Naive thymus-derived CD8-positive, alpha-beta T cell (primary cell): ENCODE data around the gene POU2F3. TPM values are rescaled to one million over a fixed set of nuclear protein-coding genes. Genes with fewer than 3 reads are reported as not detected.
A peak's percentile ranks its signal among the peaks of the same experiment; 100 is the strongest.
"Not testable (repeated sequence)": the region's sequence is repeated elsewhere in the genome, so short reads cannot be mapped to it uniquely, and the experiment has no call there.

Source experiments
- ATAC-seq, 2 donors: fragments of 150-1000 bp; cut with Tn5 transposase in 1 of 2; sonication (Bioruptor Pico), chemical (Tn5 transposase) in 1 of 2; 1 replicate in 1 of 2; 2 replicates in 1 of 2; pipeline ENCODE4 v1.10.0; 2021; ENCODE audit warnings: mild to moderate bottlenecking in 2 of 2, moderate library complexity in 2 of 2
- POLR2A ChIA-PET: fragments of 350-600 bp; sonication (Branson Sonifier 250); formaldehyde crosslinking; loops from one replicate; lab custom pipeline; 2021; ENCODE audit warnings: antibody characterized with exemption; lab: Charles Lee
- DNase-seq, 10 donors: peaks; one replicate each; pipeline versions ENCODE4 v3.0.0 to v3.0.0-alpha.2; 2020 to 2022
- H3K27ac Mint-ChIP-seq, 10 donors: one replicate each; pipeline ENCODE4 v1.8.0; 2020 to 2022; ENCODE audit warnings: mild to moderate bottlenecking in 10 of 10, mixed read lengths in 10 of 10, moderate library complexity in 4 of 10, inconsistent platforms in 1 of 10
- H3K27me3 Mint-ChIP-seq, 5 donors: one replicate each; pipeline ENCODE4 v1.8.0; 2021 to 2022; ENCODE audit warnings: mixed read lengths in 5 of 5
- H3K36me3 Mint-ChIP-seq, 3 donors: one replicate each; pipeline ENCODE4 v1.8.0; 2020 to 2022; ENCODE audit warnings: mixed read lengths in 3 of 3, mild to moderate bottlenecking in 2 of 3, inconsistent platforms in 1 of 3
- H3K4me1 Mint-ChIP-seq, 4 donors: one replicate each; pipeline ENCODE4 v1.8.0; 2021 to 2022; ENCODE audit warnings: mixed read lengths in 4 of 4
- H3K4me3 Mint-ChIP-seq, 10 donors: one replicate each; pipeline ENCODE4 v1.8.0; 2020 to 2022; ENCODE audit warnings: mild to moderate bottlenecking in 10 of 10, mixed read lengths in 10 of 10, moderate library complexity in 6 of 10, inconsistent platforms in 1 of 10
- H3K9me3 Mint-ChIP-seq, 9 donors: one replicate each; pipeline ENCODE4 v1.8.0; 2020 to 2022; ENCODE audit warnings: mixed read lengths in 9 of 9, mild to moderate bottlenecking in 3 of 9, inconsistent platforms in 1 of 9, moderate library complexity in 1 of 9
- polyA plus RNA-seq, 3 donors: library from polyadenylated mRNA; unstranded; fragments of 300-500 nt; fragmentation: Illumina TruSeq; gene quantifications; one replicate each; pipeline ENCODE4 v1.2.3, GENCODE V29; 2021
- total RNA-seq, 8 experiments: library from RNA in 2 of 8; stranded (reverse) in 2 of 8; gene quantifications; one replicate each; pipeline ENCODE4 v1.2.3 and lab custom pipeline; 2021 to 2026

The POU2F3 gene
- total and polyA plus RNA-seq, 5 experiments from 2014 or later = 0.11 TPM; not detected in 4

DNA sequence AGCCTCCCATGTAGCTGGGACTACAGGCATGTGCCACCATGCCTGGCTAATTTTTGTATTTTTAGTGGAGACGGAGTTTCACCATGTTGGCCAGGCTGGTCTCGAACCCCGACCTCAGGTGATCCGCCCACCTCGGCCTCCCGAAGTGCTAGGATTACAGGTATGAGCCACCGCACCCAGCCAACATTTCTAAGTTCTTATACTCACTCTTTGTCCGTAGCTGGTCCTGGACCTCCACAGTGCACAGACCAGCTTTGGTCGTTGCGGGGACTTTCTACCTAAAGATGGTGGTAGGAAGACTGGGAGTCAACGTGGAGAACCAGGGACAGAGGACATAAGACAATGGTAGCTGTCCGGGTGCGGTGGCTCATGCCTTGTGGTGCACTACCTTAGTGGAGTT, 13.4 kb downstream of the POU2F3 start:
- H3K36me3 Mint-ChIP-seq, POLR2A ChIA-PET, DNase-seq, ATAC-seq, H3K27ac Mint-ChIP-seq, H3K4me3 Mint-ChIP-seq, H3K9me3 Mint-ChIP-seq: not testable (repeated sequence)
- peaks cover 3 to 18% (median 12%) of the 10 kb centered on the region in 4 donors for H3K4me1 Mint-ChIP-seq
- peaks cover 18 to 67% (median 52%) of the 10 kb centered on the region in 5 donors for H3K27me3 Mint-ChIP-seq

DNA sequence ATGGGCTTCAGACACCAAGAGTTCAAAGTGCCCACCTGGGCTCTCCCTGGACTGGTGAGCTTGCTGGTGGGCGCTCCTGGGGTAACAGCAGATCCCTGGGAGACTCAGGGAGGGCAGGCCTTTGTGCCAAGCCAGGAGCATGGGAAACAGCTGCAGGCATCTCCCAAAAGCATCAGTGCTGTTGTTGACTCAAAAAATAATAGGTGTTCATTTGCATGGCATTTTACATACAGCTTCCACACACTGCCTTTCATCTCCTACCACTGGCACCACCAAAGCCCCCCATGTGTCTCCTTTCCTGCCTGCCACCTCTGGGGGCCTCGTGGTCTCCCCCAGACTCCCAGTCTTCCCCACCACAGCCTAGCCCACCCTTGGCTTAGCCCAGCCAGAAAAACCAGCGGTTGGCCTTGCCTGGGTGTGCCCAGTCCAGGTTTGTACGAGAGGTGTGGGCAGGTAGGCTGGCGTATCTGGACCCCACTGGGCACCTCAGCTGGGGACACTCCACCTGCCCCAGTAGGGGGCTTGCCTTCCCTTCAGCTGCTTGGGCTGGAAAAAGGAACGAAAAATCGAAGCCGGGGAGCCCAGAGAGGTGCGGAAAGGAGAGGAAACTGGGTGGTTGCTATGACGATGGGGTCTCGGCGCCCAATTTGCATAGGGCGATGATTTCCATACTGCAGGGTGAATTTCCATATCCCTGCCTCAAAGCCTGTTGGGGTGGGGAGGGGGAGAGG, 15.0 kb downstream of the POU2F3 start:
- POLR2A ChIA-PET = no interaction called here
- DNase-seq (no peak), ATAC-seq (no peak)
- Mint-ChIP-seq H3K27me3 (peaks cover 18 to 72% (median 54%) of the 10 kb centered on the region in 5 donors), H3K4me1 (peaks cover 1 to 8% (median 5%) of the 10 kb centered on the region in 4 donors), H3K27ac (peak overlapping the region in 1 of 10 donors; percentile 81), H3K4me3 (peak overlapping the region in 1 of 10 donors; percentile 27), H3K9me3 (no peaks in the 10 kb centered on the region), H3K36me3 (no peaks in the 10 kb centered on the region)

DNA sequence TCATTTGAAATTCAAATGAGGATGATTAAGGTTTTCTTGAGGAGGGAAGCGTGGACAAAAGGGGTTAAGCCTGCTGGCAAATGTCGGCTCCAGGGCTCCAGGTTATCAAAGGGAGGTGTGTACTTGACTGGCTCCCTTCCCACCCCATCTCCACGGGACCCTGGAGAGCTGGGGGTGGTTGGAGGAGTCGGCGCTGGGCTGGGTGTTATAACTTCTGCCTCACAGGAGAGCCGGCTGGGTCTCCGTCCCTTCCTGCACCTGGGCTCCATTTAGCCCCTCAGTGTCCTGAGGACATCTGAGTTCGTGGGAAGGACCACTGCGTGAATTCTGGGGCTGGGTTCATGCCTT, 15.6 kb downstream of the POU2F3 start:
- no peaks in the 10 kb centered on the region for H3K9me3 Mint-ChIP-seq
- peaks cover 1 to 8% (median 5%) of the 10 kb centered on the region in 4 donors for H3K4me1 Mint-ChIP-seq
- ATAC-seq (no peak), DNase-seq (no peak)
- H3K36me3 Mint-ChIP-seq = no peaks in the 10 kb centered on the region
- POLR2A ChIA-PET = no interaction called here
- H3K4me3 Mint-ChIP-seq = peak overlapping the region in 1 of 10 donors; percentile 27
- H3K27me3 Mint-ChIP-seq = peaks cover 16 to 70% (median 52%) of the 10 kb centered on the region in 5 donors
- no peak overlapping the region for H3K27ac Mint-ChIP-seq

DNA sequence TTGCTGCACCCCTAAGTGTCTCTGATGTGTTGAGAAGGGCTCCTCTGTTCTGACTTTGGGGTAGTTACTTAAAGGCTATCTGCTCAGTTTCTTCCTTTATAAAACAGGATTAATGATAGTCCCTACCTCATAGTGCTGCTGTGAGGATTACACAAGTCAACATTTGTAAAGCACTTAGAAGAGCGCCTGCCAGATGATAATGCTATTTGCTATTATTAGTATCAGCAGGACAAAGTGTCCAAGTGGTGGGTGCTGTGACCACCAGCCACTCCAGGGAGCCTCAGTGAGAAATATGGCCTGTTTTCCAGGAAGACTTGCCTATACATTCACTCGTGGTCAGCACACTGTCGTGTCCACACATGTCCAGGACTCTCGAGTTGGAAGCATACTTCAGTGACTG, 16.2 kb downstream of the POU2F3 start:
- ATAC-seq (no peak), DNase-seq (no peak)
- no peaks in the 10 kb centered on the region for H3K36me3 Mint-ChIP-seq
- no peak overlapping the region for H3K27ac Mint-ChIP-seq
- POLR2A ChIA-PET = no interaction called here
- no peaks in the 10 kb centered on the region for H3K9me3 Mint-ChIP-seq
- peaks cover 1 to 8% (median 5%) of the 10 kb centered on the region in 4 donors for H3K4me1 Mint-ChIP-seq
- peaks cover 16 to 72% (median 52%) of the 10 kb centered on the region in 5 donors for H3K27me3 Mint-ChIP-seq
- H3K4me3 Mint-ChIP-seq = no peak overlapping the region

DNA sequence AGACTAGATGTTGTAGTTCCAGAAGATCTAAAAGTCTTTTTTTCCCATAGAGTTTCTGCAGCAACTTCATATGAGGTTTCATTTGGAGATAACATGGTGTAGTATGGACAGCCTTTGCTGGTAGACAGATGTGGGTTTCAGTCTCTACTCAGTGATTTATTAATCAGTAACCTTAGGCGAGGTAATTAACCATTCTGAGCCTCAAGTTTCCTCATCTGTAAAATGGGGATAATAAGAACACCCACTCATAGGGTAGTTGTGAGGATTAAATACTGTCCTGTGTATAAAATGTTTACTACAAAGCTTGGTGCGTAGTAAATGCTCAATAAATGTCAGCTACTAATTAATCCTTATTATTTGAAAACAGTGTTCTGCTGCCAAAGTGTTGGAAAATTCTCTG, 16.8 kb downstream of the POU2F3 start:
- no peaks in the 10 kb centered on the region for H3K36me3 Mint-ChIP-seq
- H3K9me3 Mint-ChIP-seq = no peaks in the 10 kb centered on the region
- ATAC-seq = no peak
- H3K4me3 Mint-ChIP-seq = no peak overlapping the region
- no peak overlapping the region for H3K27ac Mint-ChIP-seq
- POLR2A ChIA-PET = no interaction called here
- peaks cover 1 to 8% (median 5%) of the 10 kb centered on the region in 4 donors for H3K4me1 Mint-ChIP-seq
- H3K27me3 Mint-ChIP-seq = peaks cover 16 to 77% (median 53%) of the 10 kb centered on the region in 5 donors
- no peak for DNase-seq

DNA sequence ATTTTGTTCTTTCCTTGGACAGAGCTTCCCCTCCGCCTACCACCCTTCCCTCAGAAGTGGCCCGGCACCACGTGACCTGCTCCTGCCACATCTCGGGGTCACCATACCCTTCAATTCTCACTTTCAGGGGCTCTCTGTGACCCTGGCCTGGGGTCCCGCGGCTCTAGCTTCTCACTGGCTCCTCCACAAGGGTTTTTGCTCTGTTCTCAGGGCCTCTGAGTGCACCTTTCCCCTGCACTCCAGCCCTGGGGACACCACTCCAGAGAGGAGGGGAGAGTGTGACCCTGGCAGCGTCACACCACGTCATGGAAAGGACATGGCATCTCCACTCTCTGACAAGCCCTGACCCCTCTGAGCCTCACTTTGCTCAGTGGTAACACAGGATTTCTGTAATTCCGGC, 17.4 kb downstream of the POU2F3 start:
- Mint-ChIP-seq H3K4me3 (no peak overlapping the region), H3K27ac (no peak overlapping the region), H3K4me1 (peaks cover 1 to 8% (median 5%) of the 10 kb centered on the region in 4 donors), H3K27me3 (peaks cover 16 to 77% (median 50%) of the 10 kb centered on the region in 5 donors), H3K9me3 (no peaks in the 10 kb centered on the region), H3K36me3 (no peaks in the 10 kb centered on the region)
- POLR2A ChIA-PET = no interaction called here
- no peak for ATAC-seq
- no peak for DNase-seq

DNA sequence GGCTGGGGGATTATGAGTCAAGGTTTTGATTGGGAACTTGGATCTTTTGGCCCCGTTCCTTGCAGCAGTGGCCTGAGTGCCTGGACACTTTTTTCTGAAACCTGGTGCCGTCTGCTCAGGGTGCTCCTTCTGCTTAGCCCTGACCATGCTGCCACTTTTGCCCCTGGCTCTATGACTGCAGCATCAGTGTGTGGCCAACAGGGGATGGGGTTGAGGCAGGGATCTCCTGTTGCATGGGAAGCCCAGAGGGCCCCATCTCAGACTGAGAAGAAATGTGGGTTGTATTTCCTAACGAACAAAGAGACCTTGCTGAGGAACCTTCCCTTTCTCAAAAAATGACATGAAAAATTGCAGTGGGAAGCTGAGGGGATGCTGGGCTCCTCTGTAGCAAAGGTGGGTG, 18.7 kb downstream of the POU2F3 start:
- no peak overlapping the region for H3K4me3 Mint-ChIP-seq
- no peaks in the 10 kb centered on the region for H3K36me3 Mint-ChIP-seq
- no peak overlapping the region for H3K27ac Mint-ChIP-seq
- DNase-seq (no peak), ATAC-seq (no peak)
- peaks cover 16 to 73% (median 48%) of the 10 kb centered on the region in 5 donors for H3K27me3 Mint-ChIP-seq
- H3K4me1 Mint-ChIP-seq = peaks cover 1 to 8% (median 5%) of the 10 kb centered on the region in 4 donors
- POLR2A ChIA-PET = no interaction called here
- no peaks in the 10 kb centered on the region for H3K9me3 Mint-ChIP-seq

DNA sequence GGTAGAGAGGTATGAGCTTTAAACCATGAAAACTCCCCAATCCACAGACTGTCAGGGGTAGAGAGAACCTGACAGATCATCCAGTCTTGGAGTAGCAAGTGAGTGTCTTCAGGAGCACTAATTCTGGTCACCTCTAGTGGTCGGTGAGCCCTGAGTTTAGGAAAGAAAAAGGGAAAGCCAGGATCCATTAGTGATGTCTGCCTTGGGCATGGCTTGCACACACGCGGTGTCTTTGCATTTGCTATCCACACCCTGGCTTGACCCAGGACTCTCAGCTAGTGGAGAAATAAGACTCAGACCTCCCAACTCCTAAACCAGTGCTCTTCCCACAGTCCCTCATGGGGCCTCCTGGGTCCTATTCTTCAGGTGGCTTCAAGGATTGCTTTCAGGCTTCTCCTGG, 19.3 kb downstream of the POU2F3 start:
- no peaks in the 10 kb centered on the region for H3K36me3 Mint-ChIP-seq
- POLR2A ChIA-PET = no interaction called here
- no peaks in the 10 kb centered on the region for H3K9me3 Mint-ChIP-seq
- H3K4me1 Mint-ChIP-seq = peaks cover 1 to 8% (median 5%) of the 10 kb centered on the region in 4 donors
- no peak overlapping the region for H3K27ac Mint-ChIP-seq
- no peak overlapping the region for H3K4me3 Mint-ChIP-seq
- ATAC-seq (no peak), DNase-seq (no peak)
- H3K27me3 Mint-ChIP-seq = peaks cover 14 to 67% (median 42%) of the 10 kb centered on the region in 5 donors

DNA sequence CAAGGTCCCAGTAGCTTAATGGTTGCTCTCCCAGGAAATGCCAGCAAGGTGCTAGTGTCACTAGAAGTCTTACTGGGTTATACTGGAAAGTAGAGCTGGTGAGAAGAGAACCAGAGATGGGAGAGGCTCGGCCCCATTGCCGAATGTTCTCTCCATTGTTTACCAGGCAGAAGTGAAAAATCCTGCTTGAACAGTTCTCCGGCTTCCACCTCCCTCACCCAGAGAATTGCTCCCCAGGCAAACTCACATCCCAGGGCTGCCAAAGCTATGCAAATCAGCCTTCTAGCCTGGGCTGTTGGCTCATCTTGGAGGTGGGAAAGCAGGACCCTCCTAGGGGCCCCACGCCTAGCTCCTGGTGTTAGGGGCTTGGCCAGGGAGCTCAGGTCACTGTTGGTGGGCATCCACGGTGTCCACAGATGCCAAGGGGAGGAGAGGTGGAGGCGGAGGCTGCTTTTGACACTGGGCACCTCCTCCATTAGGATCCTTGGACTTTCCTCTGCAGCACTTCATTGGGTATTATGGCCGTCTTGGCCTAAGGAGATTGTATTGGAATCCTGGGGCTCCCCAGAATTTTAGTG, 20.1 kb downstream of the POU2F3 start:
- Mint-ChIP-seq H3K27ac (no peak overlapping the region), H3K27me3 (peaks cover 12 to 61% (median 39%) of the 10 kb centered on the region in 5 donors), H3K36me3 (no peaks in the 10 kb centered on the region), H3K4me1 (peaks cover 1 to 7% (median 4%) of the 10 kb centered on the region in 4 donors), H3K4me3 (no peak overlapping the region), H3K9me3 (no peaks in the 10 kb centered on the region)
- DNase-seq (no peak), ATAC-seq (no peak)
- POLR2A ChIA-PET = no interaction called here

DNA sequence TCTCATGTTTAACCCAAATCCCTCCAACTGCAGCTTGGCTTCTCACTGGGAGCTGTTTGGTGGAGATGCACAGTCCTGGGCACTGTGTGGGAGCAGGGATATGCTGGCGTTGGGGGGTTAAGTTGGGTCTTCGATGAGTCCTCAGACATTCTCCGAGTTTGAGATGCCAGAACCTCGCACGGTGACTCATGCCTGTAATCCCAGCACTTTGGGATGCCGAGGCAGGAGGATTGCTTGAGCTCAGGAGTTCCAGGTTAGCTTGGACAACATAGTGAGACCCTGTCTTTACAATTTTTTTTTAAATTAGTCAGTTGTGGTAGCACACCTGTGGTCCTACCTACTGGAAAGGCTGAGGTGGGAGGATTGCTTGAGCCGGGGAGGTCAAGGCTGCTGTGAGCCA, 20.7 kb downstream of the POU2F3 start:
- Mint-ChIP-seq H3K4me3 (no peak overlapping the region), H3K4me1 (peaks cover 0 to 3% (median 0%) of the 10 kb centered on the region in 4 donors), H3K36me3 (no peaks in the 10 kb centered on the region), H3K27me3 (peaks cover 9 to 61% (median 38%) of the 10 kb centered on the region in 5 donors), H3K9me3 (no peaks in the 10 kb centered on the region), H3K27ac (no peak overlapping the region)
- DNase-seq = no peak
- ATAC-seq = no peak
- POLR2A ChIA-PET = no interaction called here

DNA sequence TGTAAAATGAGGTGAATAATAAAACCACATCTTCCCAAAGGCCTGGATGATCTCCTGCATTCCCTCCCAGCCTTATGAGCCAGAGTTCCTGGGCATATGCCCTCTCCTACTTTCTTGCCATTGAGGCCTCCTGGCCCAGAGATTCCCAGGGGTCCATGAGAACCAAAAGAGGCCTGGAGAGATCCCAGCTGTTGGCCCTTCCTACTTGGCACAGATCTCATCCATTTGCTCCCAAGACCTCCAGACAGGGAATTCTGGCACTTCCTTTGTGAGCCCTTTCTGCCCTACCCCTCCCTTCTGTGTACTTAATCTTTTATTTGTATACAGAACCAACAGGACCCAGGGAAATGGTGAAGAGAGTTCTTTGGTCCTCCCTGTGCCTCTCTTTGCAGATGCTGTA, 21.4 kb downstream of the POU2F3 start:
- Mint-ChIP-seq H3K36me3 (no peaks in the 10 kb centered on the region), H3K27me3 (peaks cover 12 to 61% (median 40%) of the 10 kb centered on the region in 5 donors), H3K27ac (no peak overlapping the region), H3K4me3 (no peak overlapping the region), H3K9me3 (no peaks in the 10 kb centered on the region), H3K4me1 (no peaks in the 10 kb centered on the region)
- DNase-seq = no peak
- ATAC-seq = no peak
- POLR2A ChIA-PET = no interaction called here

DNA sequence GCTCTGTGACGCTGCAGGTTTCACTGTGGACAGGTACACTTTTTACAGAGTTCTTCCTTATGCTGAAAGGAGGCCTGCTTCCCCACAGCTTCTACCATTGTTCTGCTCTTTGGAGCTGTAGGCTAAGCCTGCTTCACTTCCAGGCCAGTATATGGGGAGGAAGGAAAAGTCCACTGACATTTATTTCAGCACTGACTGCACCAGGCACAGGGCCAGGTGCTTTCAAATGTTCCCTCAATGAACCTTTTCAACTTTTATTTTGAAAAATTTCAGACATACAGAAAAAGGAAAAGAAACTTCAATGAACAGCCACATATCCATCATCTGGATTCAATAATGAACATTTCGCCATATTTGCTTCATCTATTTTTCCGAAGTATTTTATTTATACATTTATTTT, 22.0 kb downstream of the POU2F3 start:
- H3K27me3 Mint-ChIP-seq = peaks cover 16 to 62% (median 41%) of the 10 kb centered on the region in 5 donors

DNA sequence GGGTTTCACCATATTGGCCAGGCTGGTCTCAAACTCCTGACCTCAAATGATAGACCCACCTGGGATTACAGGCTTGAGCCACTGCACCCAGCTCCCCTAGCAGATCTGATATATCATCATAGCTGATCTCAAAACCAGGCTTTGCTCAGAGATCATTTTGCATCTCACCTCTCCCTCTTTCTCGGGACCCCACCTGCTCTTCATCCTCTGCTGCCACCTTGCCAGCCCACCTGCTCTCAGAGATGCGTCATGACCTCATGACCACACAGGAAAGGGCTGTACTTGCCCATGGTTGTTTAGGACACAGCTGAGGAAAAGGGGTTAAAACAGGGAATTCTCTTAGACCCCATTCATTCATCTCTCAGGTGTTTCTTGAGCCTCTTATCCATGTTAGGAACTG, 27.4 kb downstream of the POU2F3 start:
- Mint-ChIP-seq H3K27ac (no peak overlapping the region), H3K27me3 (peaks cover 15 to 49% (median 39%) of the 10 kb centered on the region in 5 donors), H3K4me3 (no peak overlapping the region), H3K36me3 (no peaks in the 10 kb centered on the region), H3K9me3 (no peaks in the 10 kb centered on the region), H3K4me1 (no peaks in the 10 kb centered on the region)
- DNase-seq (no peak), ATAC-seq (no peak)
- POLR2A ChIA-PET = no interaction called here

More for the DNA sequence above, 22.0 kb downstream of the POU2F3 start:
- POLR2A ChIA-PET = no interaction called here
- ATAC-seq = no peak
- H3K4me3 Mint-ChIP-seq = no peak overlapping the region
- no peaks in the 10 kb centered on the region for H3K4me1 Mint-ChIP-seq
- H3K27ac Mint-ChIP-seq = no peak overlapping the region
- no peak for DNase-seq
- no peaks in the 10 kb centered on the region for H3K36me3 Mint-ChIP-seq
- no peaks in the 10 kb centered on the region for H3K9me3 Mint-ChIP-seq
